IPS-18a (cell line): ENCODE results near the gene DRC1.

ENCODE experiments used
- H3K27ac ChIP-seq: one replicate; pipeline ENCODE4 v1.5.1; 2013; ENCODE audit warnings: low read length
- H3K27me3 ChIP-seq: one replicate; pipeline ENCODE4 v1.6.1; 2013; ENCODE audit warnings: mild to moderate bottlenecking, low read length; ENCODE audit not compliant: control insufficient read depth, insufficient read depth
- H3K36me3 ChIP-seq: one replicate; pipeline ENCODE4 v1.6.1; 2013; ENCODE audit warnings: low read depth, low read length; ENCODE audit not compliant: control insufficient read depth
- H3K4me1 ChIP-seq: one replicate; pipeline ENCODE4 v1.6.1; 2013; ENCODE audit warnings: low read depth, low read length; ENCODE audit not compliant: control insufficient read depth
- H3K4me3 ChIP-seq: one replicate; pipeline ENCODE4 v1.5.1; 2013; ENCODE audit warnings: low read length
- H3K9ac ChIP-seq: one replicate; pipeline ENCODE4 v1.6.1; 2013; ENCODE audit warnings: mild to moderate bottlenecking, low read length, moderate library complexity
- H3K9me3 ChIP-seq: one replicate; pipeline ENCODE4 v1.6.1; 2013; ENCODE audit warnings: low read depth, low read length; ENCODE audit not compliant: control insufficient read depth

DRC1 gene

GRCh38 chr2:26429779-26430578 lies 28.3 kb downstream of the DRC1 start:
- Histone ChIP-seq H3K27ac (no peak overlapping the region), H3K9ac (no peak overlapping the region), H3K4me3 (no peak overlapping the region), H3K36me3 (no peaks in the 10 kb centered on the region), H3K27me3 (no peaks in the 10 kb centered on the region), H3K9me3 (no peaks in the 10 kb centered on the region), H3K4me1 (no peaks in the 10 kb centered on the region)

- H3K9me3 ChIP-seq, result no peaks in the 10 kb centered on the region
- H3K9ac ChIP-seq, result no peak overlapping the region
- no peak overlapping the region for H3K4me3 ChIP-seq
- H3K4me1 ChIP-seq, result no peaks in the 10 kb centered on the region
- H3K27ac ChIP-seq, result no peak overlapping the region
- H3K36me3 ChIP-seq, result no peaks in the 10 kb centered on the region
- H3K27me3 ChIP-seq, result no peaks in the 10 kb centered on the region
Measured at GRCh38 chr2:26430826-26431225, 29.1 kb downstream of the DRC1 start.

- H3K9me3 ChIP-seq, result no peaks in the 10 kb centered on the region
- no peak overlapping the region for H3K4me3 ChIP-seq
- no peak overlapping the region for H3K9ac ChIP-seq
- H3K36me3 ChIP-seq, result no peaks in the 10 kb centered on the region
- no peaks in the 10 kb centered on the region for H3K27me3 ChIP-seq
- no peak overlapping the region for H3K27ac ChIP-seq
- H3K4me1 ChIP-seq, result no peaks in the 10 kb centered on the region
Measured at GRCh38 chr2:26432363-26432762, 30.6 kb downstream of the DRC1 start.

GRCh38 chr2:26432859-26433258 lies 31.1 kb downstream of the DRC1 start:
- Histone ChIP-seq H3K9me3 (no peaks in the 10 kb centered on the region), H3K27ac (no peak overlapping the region), H3K27me3 (no peaks in the 10 kb centered on the region), H3K4me3 (no peak overlapping the region), H3K36me3 (no peaks in the 10 kb centered on the region), H3K9ac (no peak overlapping the region), H3K4me1 (no peaks in the 10 kb centered on the region)

GRCh38 chr2:26435106-26435505 lies 33.4 kb downstream of the DRC1 start:
- Histone ChIP-seq H3K4me3 (no peak overlapping the region), H3K9ac (no peak overlapping the region), H3K9me3 (no peaks in the 10 kb centered on the region), H3K27ac (no peak overlapping the region), H3K4me1 (no peaks in the 10 kb centered on the region), H3K36me3 (no peaks in the 10 kb centered on the region), H3K27me3 (no peaks in the 10 kb centered on the region)

- no peak overlapping the region for H3K27ac ChIP-seq
- no peak overlapping the region for H3K9ac ChIP-seq
- H3K9me3 ChIP-seq, result no peaks in the 10 kb centered on the region
- no peaks in the 10 kb centered on the region for H3K27me3 ChIP-seq
- H3K4me3 ChIP-seq, result no peak overlapping the region
- H3K4me1 ChIP-seq, result no peaks in the 10 kb centered on the region
- no peaks in the 10 kb centered on the region for H3K36me3 ChIP-seq
Measured at GRCh38 chr2:26438526-26438925, 36.8 kb downstream of the DRC1 start.

GRCh38 chr2:26438926-26439325 lies 37.2 kb downstream of the DRC1 start:
- Histone ChIP-seq H3K4me1 (no peaks in the 10 kb centered on the region), H3K4me3 (no peak overlapping the region), H3K27ac (no peak overlapping the region), H3K9me3 (no peaks in the 10 kb centered on the region), H3K27me3 (no peaks in the 10 kb centered on the region), H3K36me3 (no peaks in the 10 kb centered on the region), H3K9ac (no peak overlapping the region)

GRCh38 chr2:26442301-26442700 lies 40.6 kb downstream of the DRC1 start:
- Histone ChIP-seq H3K4me3 (no peak overlapping the region), H3K27ac (no peak overlapping the region), H3K27me3 (no peaks in the 10 kb centered on the region), H3K9ac (no peak overlapping the region), H3K36me3 (no peaks in the 10 kb centered on the region), H3K9me3 (no peaks in the 10 kb centered on the region), H3K4me1 (no peaks in the 10 kb centered on the region)

GRCh38 chr2:26442707-26443106 lies 41.0 kb downstream of the DRC1 start:
- H3K36me3 ChIP-seq, result no peaks in the 10 kb centered on the region
- H3K4me3 ChIP-seq, result no peak overlapping the region
- no peak overlapping the region for H3K9ac ChIP-seq

GRCh38 chr2:26444236-26444635 lies 42.5 kb downstream of the DRC1 start:
- Histone ChIP-seq H3K9ac (no peak overlapping the region), H3K4me1 (no peaks in the 10 kb centered on the region), H3K36me3 (no peaks in the 10 kb centered on the region), H3K27ac (no peak overlapping the region), H3K9me3 (no peaks in the 10 kb centered on the region), H3K27me3 (no peaks in the 10 kb centered on the region), H3K4me3 (no peak overlapping the region)

More at GRCh38 chr2:26442707-26443106, 41.0 kb downstream of the DRC1 start:
- Histone ChIP-seq H3K27ac (no peak overlapping the region), H3K27me3 (no peaks in the 10 kb centered on the region), H3K9me3 (no peaks in the 10 kb centered on the region), H3K4me1 (no peaks in the 10 kb centered on the region)

- Histone ChIP-seq H3K27me3 (no peaks in the 10 kb centered on the region), H3K36me3 (no peaks in the 10 kb centered on the region), H3K9me3 (no peaks in the 10 kb centered on the region), H3K27ac (no peak overlapping the region), H3K4me1 (no peaks in the 10 kb centered on the region), H3K9ac (no peak overlapping the region), H3K4me3 (no peak overlapping the region)
Measured at GRCh38 chr2:26448651-26449050, 46.9 kb downstream of the DRC1 start.

GRCh38 chr2:26449278-26450030 lies 47.7 kb downstream of the DRC1 start:
- no peak overlapping the region for H3K4me3 ChIP-seq
- no peak overlapping the region for H3K9ac ChIP-seq
- no peaks in the 10 kb centered on the region for H3K27me3 ChIP-seq
- H3K9me3 ChIP-seq, result no peaks in the 10 kb centered on the region
- no peaks in the 10 kb centered on the region for H3K4me1 ChIP-seq
- H3K36me3 ChIP-seq, result no peaks in the 10 kb centered on the region
- no peak overlapping the region for H3K27ac ChIP-seq
